ENCODE data around the gene PMF1.

- TF ChIP-seq CTCF (conservative IDR thresholded peaks at IDR 0.05; ENCODE audit: low read depth, low read length) = no peak
- no peak for TF ChIP-seq EZH2 (IDR thresholded peaks at IDR 0.05; ENCODE audit: borderline replicate concordance, low read depth, low read length, poor library complexity, severe bottlenecking)
Measured at GRCh38 chr1:156191292-156191964, 21.4 kb upstream of the PMF1 start.

All from A673 (cell line).